ENCODE data around the gene KYAT1. TPM values are rescaled to one million over a fixed set of nuclear protein-coding genes. Genes with fewer than 3 reads are reported as not detected.
A peak's percentile ranks its signal among the peaks of the same experiment; 100 is the strongest.
"Not testable (repeated sequence)": the region's sequence is repeated elsewhere in the genome, so short reads cannot be mapped to it uniquely, and the experiment has no call there.

KYAT1 gene
- total RNA-seq, 2 experiments from 2014 or later = 12.7 to 14.8 TPM

- POLR2A ChIA-PET = interaction anchor here (0.6 to 4.9 kb wide), 19 partner anchors 8 to 268 kb away, joined by 3 to 37 read pairs (median 5); partner anchors contain the start of genes DOLPP1, KYAT1, LRRC8A and SET
- peak; percentile 98 for DNase-seq
- H3K9me3 Mint-ChIP-seq = no peaks in the 10 kb centered on the region
- peak within 1 kb of the TSS; percentile 85 for H3K27ac Mint-ChIP-seq
- H3K36me3 Mint-ChIP-seq (ENCODE audit: low read depth) = peaks cover 18% of the 10 kb centered on the region
- CTCF ChIA-PET = interaction anchor here (0.5 to 3.9 kb wide), 75 partner anchors 8 to 808 kb away, joined by 3 to 59 read pairs (median 4); partner anchors contain the start of genes CIZ1, DOLK, DOLPP1 and DYNC2I2
- no peaks in the 10 kb centered on the region for H3K27me3 Mint-ChIP-seq
- peak within 1 kb of the TSS; percentile 81 for H3K4me3 Mint-ChIP-seq
- peaks cover 16% of the 10 kb centered on the region for H3K4me1 Mint-ChIP-seq
These were observed 63.5 kb downstream of the KYAT1 start, which contains the start of gene ENDOG for GRCh38 chr9:128818099-128818838. ENDOG (plus strand) TSS chr9:128818500; CDS start chr9:128818685, 185 bp downstream.

- no peaks in the 10 kb centered on the region for H3K27me3 Mint-ChIP-seq
- H3K36me3 Mint-ChIP-seq (ENCODE audit: low read depth) = peaks cover 9% of the 10 kb centered on the region
- no peaks in the 10 kb centered on the region for H3K4me1 Mint-ChIP-seq
- H3K27ac Mint-ChIP-seq = no peak overlapping the region
- no peak for DNase-seq
- ChIA-PET CTCF (interaction anchor here (0.9 to 1.2 kb wide), 3 partner anchors 8 to 117 kb away, joined by 3 to 5 read pairs (median 3); partner anchors contain the start of gene ENDOG), POLR2A (interaction anchor here (1.3 to 2.6 kb wide), 2 partner anchors 7 to 19 kb away, joined by 3 to 10 read pairs; partner anchors contain the start of genes ENDOG and SPOUT1)
- H3K9me3 Mint-ChIP-seq = no peaks in the 10 kb centered on the region
- H3K4me3 Mint-ChIP-seq = no peak overlapping the region
These were observed 70.9 kb downstream of the KYAT1 start for GRCh38 chr9:128810873-128811272.

GRCh38 chr9:128809831-128810230 lies 71.9 kb downstream of the KYAT1 start:
- POLR2A ChIA-PET = interaction anchor here (1.3 to 2.6 kb wide), 2 partner anchors 8 to 20 kb away, joined by 3 to 10 read pairs; partner anchors contain the start of genes ENDOG and SPOUT1
- CTCF ChIA-PET = interaction anchor here (1.2 kb wide), 1 partner anchor 9 kb away, joined by 5 read pairs; the partner anchor contains the start of gene ENDOG
- no peaks in the 10 kb centered on the region for H3K4me1 Mint-ChIP-seq
- H3K4me3 Mint-ChIP-seq = no peak overlapping the region
- no peak for DNase-seq
- H3K27ac Mint-ChIP-seq = peak overlapping the region; percentile 5
- peaks cover 9% of the 10 kb centered on the region for H3K36me3 Mint-ChIP-seq (ENCODE audit: low read depth)
- no peaks in the 10 kb centered on the region for H3K9me3 Mint-ChIP-seq
- H3K27me3 Mint-ChIP-seq = no peaks in the 10 kb centered on the region

GRCh38 chr9:128809036-128809599 lies 72.6 kb downstream of the KYAT1 start:
- Mint-ChIP-seq H3K9me3 (no peaks in the 10 kb centered on the region), H3K27me3 (no peaks in the 10 kb centered on the region), H3K4me3 (no peak overlapping the region), H3K4me1 (no peaks in the 10 kb centered on the region), H3K36me3 (ENCODE audit: low read depth) (peaks cover 9% of the 10 kb centered on the region), H3K27ac (no peak overlapping the region)
- POLR2A ChIA-PET = interaction anchor here (0.6 to 2.6 kb wide), 2 partner anchors 9 to 380 kb away, joined by 4 to 10 read pairs; partner anchors contain the start of gene ENDOG
- no peak for DNase-seq
- CTCF ChIA-PET = interaction anchor here (1.1 kb wide), 1 partner anchor 9 kb away, joined by 5 read pairs; the partner anchor contains the start of gene ENDOG

- H3K9me3 Mint-ChIP-seq = no peaks in the 10 kb centered on the region
- no peak overlapping the region for H3K4me3 Mint-ChIP-seq
- DNase-seq = no peak
- no peak overlapping the region for H3K27ac Mint-ChIP-seq
- H3K4me1 Mint-ChIP-seq = no peaks in the 10 kb centered on the region
- no peaks in the 10 kb centered on the region for H3K27me3 Mint-ChIP-seq
- H3K36me3 Mint-ChIP-seq (ENCODE audit: low read depth) = peaks cover 12% of the 10 kb centered on the region
- ChIA-PET POLR2A (interaction anchor here (0.6 to 2.6 kb wide), 2 partner anchors 10 to 379 kb away, joined by 4 to 10 read pairs; partner anchors contain the start of gene ENDOG), CTCF (interaction anchor here (1.1 kb wide), 1 partner anchor 10 kb away, joined by 5 read pairs; the partner anchor contains the start of gene ENDOG)
These were observed 73.2 kb downstream of the KYAT1 start for GRCh38 chr9:128808543-128808942.

GRCh38 chr9:128807827-128808226 lies 73.9 kb downstream of the KYAT1 start:
- ChIA-PET POLR2A (no interaction called here), CTCF (no interaction called here)
- Mint-ChIP-seq H3K36me3 (ENCODE audit: low read depth) (peaks cover 18% of the 10 kb centered on the region), H3K27ac (no peak overlapping the region), H3K9me3 (no peaks in the 10 kb centered on the region), H3K27me3 (no peaks in the 10 kb centered on the region), H3K4me3 (no peak overlapping the region), H3K4me1 (no peaks in the 10 kb centered on the region)
- DNase-seq = no peak

- peaks cover 25% of the 10 kb centered on the region for H3K36me3 Mint-ChIP-seq (ENCODE audit: low read depth)
- no peak overlapping the region for H3K27ac Mint-ChIP-seq
- H3K4me1 Mint-ChIP-seq = no peaks in the 10 kb centered on the region
- POLR2A ChIA-PET = no interaction called here
- H3K9me3 Mint-ChIP-seq = no peaks in the 10 kb centered on the region
- DNase-seq = no peak
- CTCF ChIA-PET = interaction anchor here (1.2 to 1.9 kb wide), 2 partner anchors 13 to 17 kb away, joined by 6 read pairs; partner anchors contain the start of gene ENDOG
- H3K4me3 Mint-ChIP-seq = no peak overlapping the region
- no peaks in the 10 kb centered on the region for H3K27me3 Mint-ChIP-seq
These were observed 76.1 kb downstream of the KYAT1 start for GRCh38 chr9:128805661-128806060.

- DNase-seq = no peak
- Mint-ChIP-seq H3K27me3 (no peaks in the 10 kb centered on the region), H3K36me3 (ENCODE audit: low read depth) (peaks cover 35% of the 10 kb centered on the region), H3K4me3 (no peak overlapping the region), H3K27ac (no peak overlapping the region), H3K9me3 (no peaks in the 10 kb centered on the region), H3K4me1 (peaks cover 11% of the 10 kb centered on the region)
- ChIA-PET CTCF (interaction anchor here (1.3 kb wide), 1 partner anchor 16 kb away, joined by 3 read pairs; the partner anchor contains the start of gene ENDOG), POLR2A (no interaction called here)
These were observed 79.3 kb downstream of the KYAT1 start for GRCh38 chr9:128802482-128802881.

GRCh38 chr9:128800061-128800460 lies 81.7 kb downstream of the KYAT1 start:
- no peak for DNase-seq
- Mint-ChIP-seq H3K4me1 (peaks cover 11% of the 10 kb centered on the region), H3K27ac (no peak overlapping the region), H3K4me3 (no peak overlapping the region), H3K27me3 (no peaks in the 10 kb centered on the region), H3K9me3 (no peaks in the 10 kb centered on the region), H3K36me3 (ENCODE audit: low read depth) (peaks cover 33% of the 10 kb centered on the region)
- CTCF ChIA-PET = interaction anchor here (1.3 kb wide), 1 partner anchor 18 kb away, joined by 3 read pairs; the partner anchor contains the start of gene ENDOG
- POLR2A ChIA-PET = no interaction called here

- Mint-ChIP-seq H3K4me3 (no peak overlapping the region), H3K36me3 (ENCODE audit: low read depth) (peaks cover 34% of the 10 kb centered on the region), H3K9me3 (no peaks in the 10 kb centered on the region), H3K27ac (peak overlapping the region; percentile 55), H3K4me1 (peaks cover 11% of the 10 kb centered on the region), H3K27me3 (no peaks in the 10 kb centered on the region)
- POLR2A ChIA-PET = no interaction called here
- DNase-seq = no peak
- CTCF ChIA-PET = interaction anchor here (0.6 to 1.3 kb wide), 2 partner anchors 19 to 80 kb away, joined by 3 read pairs; partner anchors contain the start of gene ENDOG
These were observed 82.9 kb downstream of the KYAT1 start for GRCh38 chr9:128798896-128799295.

- peaks cover 36% of the 10 kb centered on the region for H3K36me3 Mint-ChIP-seq (ENCODE audit: low read depth)
- H3K27me3 Mint-ChIP-seq, H3K9me3 Mint-ChIP-seq, H3K4me3 Mint-ChIP-seq, DNase-seq, H3K27ac Mint-ChIP-seq, POLR2A ChIA-PET: not testable (repeated sequence)
- H3K4me1 Mint-ChIP-seq = peaks cover 11% of the 10 kb centered on the region
- CTCF ChIA-PET = interaction anchor here (0.6 to 1.2 kb wide), 2 partner anchors 23 to 30 kb away, joined by 4 to 6 read pairs; partner anchors contain the start of gene ENDOG
These were observed 86.8 kb downstream of the KYAT1 start for GRCh38 chr9:128794961-128795360.

GRCh38 chr9:128792978-128793686 lies 88.6 kb downstream of the KYAT1 start:
- peaks cover 9% of the 10 kb centered on the region for H3K4me1 Mint-ChIP-seq
- H3K36me3 Mint-ChIP-seq (ENCODE audit: low read depth) = peaks cover 27% of the 10 kb centered on the region
- ChIA-PET POLR2A (interaction anchor here (0.7 to 1.2 kb wide), 2 partner anchors 21 to 26 kb away, joined by 3 to 4 read pairs; partner anchors contain the start of gene ENDOG), CTCF (interaction anchor here (0.6 to 1.6 kb wide), 2 partner anchors 18 to 25 kb away, joined by 3 to 6 read pairs; partner anchors contain the start of gene ENDOG)
- H3K4me3 Mint-ChIP-seq = no peak overlapping the region
- H3K27ac Mint-ChIP-seq = no peak overlapping the region
- no peaks in the 10 kb centered on the region for H3K9me3 Mint-ChIP-seq
- no peak for DNase-seq
- H3K27me3 Mint-ChIP-seq = no peaks in the 10 kb centered on the region

All from activated CD4-positive, alpha-beta memory T cell treated with anti-CD3 and anti-CD28 coated beads, Interleukin-2, amount 10 ng/mL, durations not matched to agents 7 days and 5 days (primary cell).